Esophagus muscularis mucosa (tissue), 4 donors: ENCODE data around the gene FGFR2. TPM values are rescaled to one million over a fixed set of nuclear protein-coding genes. Genes with fewer than 3 reads are reported as not detected.

Experiments used
- DNase-seq: peaks from one replicate; pipeline ENCODE4 v3.0.0-alpha.2; 2017; ENCODE audit errors: extremely low spot score
- H3K27ac ChIP-seq, 4 donors: fragments of 200-600 bp; sonication (generic); replicated peaks in 1 of 4; 1 replicate in 3 of 4; 2 replicates in 1 of 4; pipeline ENCODE4 v1.5.1; 2016 to 2019; ENCODE audit warnings: mild to moderate bottlenecking in 1 of 4
- H3K27me3 ChIP-seq, 4 donors: fragments of 200-600 bp; sonication (generic); one replicate each; pipeline versions ENCODE4 v1.5.1 to v1.6.0; 2016 to 2019
- H3K36me3 ChIP-seq, 4 donors: fragments of 200-600 bp; sonication (generic); one replicate each; pipeline ENCODE4 v1.5.1; 2016 to 2019
- H3K4me1 ChIP-seq, 4 donors: fragments of 200-600 bp; sonication (generic); one replicate each; pipeline ENCODE4 v1.5.1; 2016 to 2019
- H3K4me3 ChIP-seq, 4 donors: fragments of 200-600 bp; sonication (generic); 1 replicate in 2 of 4; 2 replicates in 2 of 4; pipeline ENCODE4 v1.5.1; 2016 to 2019; ENCODE audit warnings: mild to moderate bottlenecking in 4 of 4, moderate library complexity in 1 of 4
- H3K9me3 ChIP-seq, 4 donors: fragments of 200-600 bp; sonication (generic); 1 replicate in 3 of 4; 2 replicates in 1 of 4; pipeline ENCODE4 v1.5.1; 2016 to 2019
- EP300 ChIP-seq: sonication (generic); formaldehyde crosslinking; IDR thresholded peaks from one replicate; pipeline ENCODE4 v1.6.1; 2017; ENCODE audit warnings: antibody characterized with exemption
- POLR2A ChIP-seq: fragments of 450-650 bp; IDR thresholded peaks from one replicate; pipeline ENCODE4 v1.6.1; 2017; ENCODE audit warnings: antibody characterized with exemption, moderate library complexity, mild to moderate bottlenecking, low read depth
- POLR2AphosphoS5 ChIP-seq, 2 donors: sonication (generic); formaldehyde crosslinking; IDR thresholded peaks; one replicate each; pipeline ENCODE4 v1.6.1; 2017; ENCODE audit warnings: antibody characterized with exemption in 2 of 2
- WGBS: methylation state at CpG from one replicate; pipeline ENCODE4 v1.1.5; 2018; 5-methylcytosine and 5-hydroxymethylcytosine counted together
- intact Hi-C: fragments of 100-400 bp; cut with DNase I; formaldehyde crosslinking; loops from one replicate; pipeline ENCODE4 v1.15.1; 2023
- total RNA-seq, 4 donors: library from RNA; depleted of rRNA; stranded (reverse); fragments of >200 nt; gene quantifications; one replicate each; pipeline versions ENCODE4 v1.1.0 to v1.2.1, GENCODE V29; 2016
- TF ChIP-seq, protein P1 (sequence below), 3 experiments: fragments of 200-600 bp in 2 of 3; fragments of 450-650 bp in 1 of 3; sonication (generic) in 2 of 3; IDR thresholded peaks; one replicate each; pipeline ENCODE4 v1.5.1; 2017 to 2019; ENCODE audit warnings: antibody characterized with exemption in 3 of 3, mild to moderate bottlenecking in 2 of 3, moderate library complexity in 1 of 3

Gene FGFR2
- total RNA-seq, 4 donors from 2014 or later = 58.6 to 74.0 (median 60.5) TPM

DNA sequence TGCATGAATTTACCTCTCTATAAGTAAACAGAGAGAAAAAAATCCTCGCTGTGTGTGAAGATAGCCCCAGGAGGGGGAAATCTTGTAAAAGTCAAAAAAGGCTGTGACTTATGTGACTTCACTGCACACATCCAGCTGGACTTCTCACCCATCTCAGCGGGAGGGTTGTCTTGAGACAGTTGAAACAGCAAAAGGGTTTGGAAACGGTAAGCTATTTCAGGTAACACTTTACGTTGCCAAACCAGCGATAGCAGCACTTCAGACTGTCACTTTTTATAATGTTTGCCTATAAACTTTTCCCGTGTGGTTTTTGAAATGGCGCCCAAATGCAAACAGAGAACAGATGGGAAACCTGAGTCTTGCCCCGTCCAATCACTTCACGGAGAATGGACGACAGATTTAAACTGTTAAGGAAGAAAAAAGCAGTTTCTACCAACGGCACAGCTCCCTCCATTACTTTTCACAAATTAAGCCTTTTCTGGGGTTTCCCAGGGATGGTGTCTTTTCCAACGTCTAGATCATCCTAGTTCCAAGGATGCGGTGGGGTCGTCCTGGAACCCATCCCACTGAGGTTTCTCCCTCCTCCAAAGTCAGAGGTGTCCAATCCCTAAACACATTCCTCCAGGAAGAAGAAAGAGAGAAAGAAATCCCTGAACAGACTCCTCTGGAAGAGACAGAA lies 25.2 kb downstream of the FGFR2 start:
- H3K36me3 ChIP-seq = no peaks in the 10 kb centered on the region
- no peak for DNase-seq
- intact Hi-C loops = no loop called here
- TF ChIP-seq EP300 (no peak), POLR2A (no peak), POLR2AphosphoS5 (IDR thresholded peaks at IDR 0.05) (no peak)
- TF ChIP-seq, protein P1, sequence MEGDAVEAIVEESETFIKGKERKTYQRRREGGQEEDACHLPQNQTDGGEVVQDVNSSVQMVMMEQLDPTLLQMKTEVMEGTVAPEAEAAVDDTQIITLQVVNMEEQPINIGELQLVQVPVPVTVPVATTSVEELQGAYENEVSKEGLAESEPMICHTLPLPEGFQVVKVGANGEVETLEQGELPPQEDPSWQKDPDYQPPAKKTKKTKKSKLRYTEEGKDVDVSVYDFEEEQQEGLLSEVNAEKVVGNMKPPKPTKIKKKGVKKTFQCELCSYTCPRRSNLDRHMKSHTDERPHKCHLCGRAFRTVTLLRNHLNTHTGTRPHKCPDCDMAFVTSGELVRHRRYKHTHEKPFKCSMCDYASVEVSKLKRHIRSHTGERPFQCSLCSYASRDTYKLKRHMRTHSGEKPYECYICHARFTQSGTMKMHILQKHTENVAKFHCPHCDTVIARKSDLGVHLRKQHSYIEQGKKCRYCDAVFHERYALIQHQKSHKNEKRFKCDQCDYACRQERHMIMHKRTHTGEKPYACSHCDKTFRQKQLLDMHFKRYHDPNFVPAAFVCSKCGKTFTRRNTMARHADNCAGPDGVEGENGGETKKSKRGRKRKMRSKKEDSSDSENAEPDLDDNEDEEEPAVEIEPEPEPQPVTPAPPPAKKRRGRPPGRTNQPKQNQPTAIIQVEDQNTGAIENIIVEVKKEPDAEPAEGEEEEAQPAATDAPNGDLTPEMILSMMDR (IDR thresholded peaks at IDR 0.05) = no peak
- WGBS = 35% methylated on average over 14 of the region's 14 CpGs
- no peaks in the 10 kb centered on the region for H3K27me3 ChIP-seq
- peak overlapping the region; percentile 77 to 85 (median 82) for H3K27ac ChIP-seq
- no peaks in the 10 kb centered on the region for H3K9me3 ChIP-seq
- H3K4me1 ChIP-seq = peaks cover 0 to 77% (median 70%) of the 10 kb centered on the region in 4 donors
- H3K4me3 ChIP-seq = peak overlapping the region; percentile 24 to 34 (median 27)

DNA sequence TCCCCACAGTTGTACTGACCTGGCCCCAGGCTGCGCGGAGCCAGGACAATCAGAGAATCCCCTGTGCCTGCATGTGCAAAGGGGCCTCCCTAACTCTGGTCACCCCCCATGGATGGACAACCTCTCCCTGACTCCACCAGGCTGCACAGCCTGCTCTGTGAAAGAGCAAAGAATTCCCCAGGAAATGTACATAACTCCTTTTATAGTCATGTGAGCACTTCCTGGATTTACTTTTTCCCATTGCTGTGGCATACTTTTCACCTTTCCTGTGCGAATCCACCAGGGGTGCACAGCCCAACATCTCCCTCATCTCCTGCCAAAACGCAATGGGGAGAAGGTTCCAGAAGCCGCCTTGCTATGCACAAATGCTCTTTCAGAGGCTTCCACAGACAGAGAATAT lies 27.9 kb downstream of the FGFR2 start:
- Histone ChIP-seq H3K36me3 (no peaks in the 10 kb centered on the region), H3K9me3 (no peaks in the 10 kb centered on the region), H3K27me3 (no peaks in the 10 kb centered on the region), H3K4me3 (no peak overlapping the region), H3K27ac (no peak overlapping the region), H3K4me1 (peaks cover 0 to 66% (median 52%) of the 10 kb centered on the region in 4 donors)
- no peak for TF ChIP-seq POLR2AphosphoS5 (IDR thresholded peaks at IDR 0.05)
- TF ChIP-seq EP300 = no peak
- TF ChIP-seq POLR2A = no peak
- TF ChIP-seq, protein P1 (IDR thresholded peaks at IDR 0.05) = no peak
- WGBS = 77% methylated on average over 5 of the region's 5 CpGs
- intact Hi-C loops = no loop called here
- DNase-seq = no peak

DNA sequence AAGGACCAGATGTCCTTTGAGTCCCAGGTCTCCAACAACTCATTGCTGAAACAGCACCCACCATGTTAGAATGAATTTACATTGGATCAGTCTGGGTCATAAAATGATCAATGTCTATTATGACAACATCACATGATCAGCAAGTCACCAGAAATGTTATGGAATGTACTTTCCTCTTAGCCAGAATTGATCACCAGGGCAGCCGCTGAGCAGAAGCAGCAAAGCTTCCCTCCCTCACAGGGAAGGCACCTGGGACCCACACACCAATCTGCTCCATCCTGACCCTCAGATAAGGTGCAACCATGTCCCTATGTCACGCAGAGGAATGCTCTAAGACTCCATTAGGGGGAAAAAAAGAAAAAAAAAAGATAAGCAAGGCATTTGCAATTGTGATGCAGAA lies 30.0 kb downstream of the FGFR2 start:
- H3K4me1 ChIP-seq = peaks cover 0 to 50% (median 33%) of the 10 kb centered on the region in 4 donors

GRCh38 chr10:121567569-121567968 lies 30.7 kb downstream of the FGFR2 start:
- no peaks in the 10 kb centered on the region for H3K9me3 ChIP-seq
- H3K4me3 ChIP-seq = no peak overlapping the region
- TF ChIP-seq, protein P1 (IDR thresholded peaks at IDR 0.05) = no peak
- TF ChIP-seq POLR2A (no peak), POLR2AphosphoS5 (IDR thresholded peaks at IDR 0.05) (no peak), EP300 (no peak)
- peaks cover 0 to 43% (median 26%) of the 10 kb centered on the region in 4 donors for H3K4me1 ChIP-seq
- H3K27ac ChIP-seq = no peak overlapping the region
- intact Hi-C loops = no loop called here
- WGBS = 76% methylated on average over 8 of the region's 8 CpGs
- DNase-seq = no peak
- peaks cover 0 to 9% (median 0%) of the 10 kb centered on the region in 4 donors for H3K36me3 ChIP-seq
- no peaks in the 10 kb centered on the region for H3K27me3 ChIP-seq

More for the DNA sequence above, 30.0 kb downstream of the FGFR2 start:
- TF ChIP-seq POLR2AphosphoS5 (IDR thresholded peaks at IDR 0.05) = no peak
- no peak for TF ChIP-seq EP300
- TF ChIP-seq POLR2A = no peak
- TF ChIP-seq, protein P1 (IDR thresholded peaks at IDR 0.05) = no peak
- WGBS = 71% methylated on average over 2 of the region's 2 CpGs
- H3K4me3 ChIP-seq = no peak overlapping the region
- DNase-seq = no peak
- H3K27ac ChIP-seq = no peak overlapping the region
- H3K36me3 ChIP-seq = peaks cover 0 to 7% (median 0%) of the 10 kb centered on the region in 4 donors
- no peaks in the 10 kb centered on the region for H3K27me3 ChIP-seq
- intact Hi-C loops = no loop called here
- no peaks in the 10 kb centered on the region for H3K9me3 ChIP-seq

- intact Hi-C loops = no loop called here
- Histone ChIP-seq H3K27me3 (no peaks in the 10 kb centered on the region), H3K36me3 (peaks cover 0 to 9% (median 0%) of the 10 kb centered on the region in 4 donors), H3K27ac (no peak overlapping the region), H3K4me3 (no peak overlapping the region), H3K4me1 (peaks cover 0 to 37% (median 22%) of the 10 kb centered on the region in 4 donors), H3K9me3 (no peaks in the 10 kb centered on the region)
- TF ChIP-seq EP300 (no peak), POLR2AphosphoS5 (IDR thresholded peaks at IDR 0.05) (no peak), POLR2A (no peak)
- TF ChIP-seq, protein P1 (IDR thresholded peaks at IDR 0.05) = no peak
- 76% methylated on average over 5 of the region's 6 CpGs for WGBS
- DNase-seq = no peak
Measured at GRCh38 chr10:121566755-121567154, 31.5 kb downstream of the FGFR2 start.
